HCT116 (cell line): ENCODE measurements around the gene SNX20. TPM values are rescaled to one million over a fixed set of nuclear protein-coding genes. Genes with fewer than 3 reads are reported as not detected.

ENCODE experiments used
- ATAC-seq: fragments of 200-7000 bp; cut with Tn5 transposase; 2 replicates; pipeline ENCODE4 v1.9.1; 2020; ENCODE audit warnings: mild to moderate bottlenecking, moderate library complexity
- BruUV-seq: library from RNA; stranded (reverse); fragments of 400-500 nt; replicated peaks from 2 replicates; lab custom pipeline; 2021; lab: Mats Ljungman, UMichigan
- CTCF ChIA-PET: fragments of 300-600 bp; sonication (Branson Sonifier 250); formaldehyde crosslinking; loops from one replicate; lab custom pipeline; 2021; ENCODE audit warnings: antibody characterized with exemption; lab: Charles Lee
- POLR2A ChIA-PET: fragments of 300-600, 350-600 bp; sonication (Branson Sonifier 250); formaldehyde crosslinking; loops from one replicate; lab custom pipeline; 2021; ENCODE audit warnings: antibody characterized with exemption; lab: Charles Lee
- RAD21 ChIA-PET, 2 experiments: fragments of 300-600 bp; sonication (Branson Sonifier 250); formaldehyde crosslinking; loops; one replicate each; lab custom pipeline; 2023; ENCODE audit warnings: low total read pairs in 2 of 2; ENCODE audit not compliant: uncharacterized antibody in 2 of 2, unreplicated experiment in 2 of 2, low non-redundant PET in 1 of 2; lab: Charles Lee
- DNase-seq: peaks from one replicate; pipeline ENCODE4 v3.0.0-alpha.2; 2010; ENCODE audit warnings: low read depth, low spot score
- H2AFZ ChIP-seq: fragments of 200-600 bp; shearing (Covaris generic), sonication (generic); 2 replicates; pipeline ENCODE4 v1.6.1; 2017; ENCODE audit warnings: low read depth, mixed run types, mixed read lengths, antibody characterized with exemption, low read length; ENCODE audit not compliant: poor library complexity, severe bottlenecking
- H3K27ac ChIP-seq: 2 replicates; pipeline ENCODE4 v1.5.1; 2012; ENCODE audit warnings: low read depth, low read length
- H3K27me3 ChIP-seq: fragments of 200-600 bp; sonication (generic); 2 replicates; pipeline ENCODE4 v1.6.1; 2016; ENCODE audit warnings: mixed run types, low read length, mixed read lengths; ENCODE audit not compliant: insufficient read depth
- H3K36me3 ChIP-seq, 2 experiments: fragments of 200-500 bp in 1 of 2; fragments of 200-600 bp in 1 of 2; sonication (Bioruptor generic) in 1 of 2; sonication (generic) in 1 of 2; 2 replicates each; pipeline versions ENCODE4 v1.5.1 to v1.6.1; 2014 to 2016; ENCODE audit warnings: low read length in 2 of 2, inconsistent platforms in 1 of 2, mixed read lengths in 1 of 2, mixed run types in 1 of 2; ENCODE audit not compliant: insufficient read depth in 2 of 2, control insufficient read depth in 1 of 2
- H3K4me1 ChIP-seq, 2 experiments: fragments of 200-600 bp in 1 of 2; sonication (generic) in 1 of 2; 2 replicates each; pipeline versions ENCODE4 v1.5.1 to v1.6.1; 2012 to 2017; ENCODE audit warnings: low read length in 2 of 2, inconsistent platforms in 1 of 2, mild to moderate bottlenecking in 1 of 2, mixed read lengths in 1 of 2, mixed run types in 1 of 2, moderate library complexity in 1 of 2; ENCODE audit not compliant: insufficient read depth in 2 of 2, control insufficient read depth in 1 of 2
- H3K4me2 ChIP-seq: fragments of 200-600 bp; sonication (generic); 2 replicates; pipeline ENCODE4 v1.6.1; 2017; ENCODE audit warnings: mixed run types, low read length, mixed read lengths
- H3K4me3 ChIP-seq, 2 experiments: fragments of 200-600 bp in 1 of 2; sonication (generic) in 1 of 2; replicated peaks in 1 of 2; 2 replicates each; pipeline ENCODE4 v1.5.1; 2011 to 2016; ENCODE audit warnings: low read length in 2 of 2, control low read depth in 1 of 2, low read depth in 1 of 2, mild to moderate bottlenecking in 1 of 2, mixed read lengths in 1 of 2, mixed run types in 1 of 2
- H3K79me2 ChIP-seq: fragments of 200-600 bp; sonication (generic); 2 replicates; pipeline ENCODE4 v1.6.1; 2017; ENCODE audit warnings: mild to moderate bottlenecking, mixed run types, low read length, moderate library complexity, mixed read lengths; ENCODE audit not compliant: insufficient read depth
- H3K9ac ChIP-seq: fragments of 200-600 bp; sonication (generic); 2 replicates; pipeline ENCODE4 v1.6.1; 2016; ENCODE audit warnings: low read length, mixed read lengths
- H3K9me2 ChIP-seq: fragments of 200-600 bp; sonication (generic), shearing (Covaris generic); 2 replicates; pipeline ENCODE4 v1.6.1; 2017; ENCODE audit warnings: mixed run types, mild to moderate bottlenecking, moderate library complexity; ENCODE audit not compliant: insufficient read depth
- H3K9me3 ChIP-seq, 2 experiments: fragments of 200-500 bp in 1 of 2; fragments of 200-600 bp in 1 of 2; sonication (Bioruptor generic) in 1 of 2; sonication (generic) in 1 of 2; 2 replicates each; pipeline ENCODE4 v1.6.1; 2014 to 2017; ENCODE audit warnings: low read length in 2 of 2, mixed read lengths in 2 of 2, inconsistent platforms in 1 of 2, low read depth in 1 of 2, mild to moderate bottlenecking in 1 of 2, mixed run types in 1 of 2, moderate library complexity in 1 of 2; ENCODE audit not compliant: control insufficient read depth in 1 of 2, insufficient read depth in 1 of 2
- H4K20me1 ChIP-seq: fragments of 200-600 bp; sonication (generic), shearing (Covaris generic); 2 replicates; pipeline ENCODE4 v1.6.1; 2017; ENCODE audit warnings: mixed run types, mild to moderate bottlenecking, moderate library complexity; ENCODE audit not compliant: insufficient read depth
- ATF3 ChIP-seq: IDR thresholded peaks from 2 replicates; pipeline ENCODE4 v1.6.1; 2012
- CEBPB ChIP-seq: IDR thresholded peaks from 2 replicates; pipeline ENCODE4 v1.6.1; 2012; ENCODE audit warnings: low read depth
- EGR1 ChIP-seq: IDR thresholded peaks from 2 replicates; pipeline ENCODE4 v1.6.1; 2012; ENCODE audit warnings: low read depth
- ELF1 ChIP-seq: IDR thresholded peaks from 2 replicates; pipeline ENCODE4 v1.6.1; 2012; ENCODE audit warnings: low read depth, borderline replicate concordance
- EZH2 ChIP-seq: fragments of 200-600 bp; sonication (generic); IDR thresholded peaks from 2 replicates; pipeline ENCODE4 v1.6.1; 2017; ENCODE audit warnings: antibody characterized with exemption, mixed run types
- EZH2phosphoT487 ChIP-seq: fragments of 200-600 bp; IDR thresholded peaks from 2 replicates; pipeline ENCODE4 v1.6.1; 2018; ENCODE audit warnings: antibody characterized with exemption, borderline replicate concordance
- JUND ChIP-seq: IDR thresholded peaks from 2 replicates; pipeline ENCODE4 v1.6.1; 2012
- POLR2AphosphoS5 ChIP-seq: IDR thresholded peaks from 2 replicates; pipeline ENCODE4 v1.6.1; 2011; ENCODE audit warnings: mild to moderate bottlenecking, low read depth, low read length, moderate library complexity
- RAD21 ChIP-seq: IDR thresholded peaks from 2 replicates; pipeline ENCODE4 v1.6.1; 2012; ENCODE audit warnings: low read depth, mild to moderate bottlenecking
- REST ChIP-seq: IDR thresholded peaks from 2 replicates; pipeline ENCODE4 v1.6.1; 2012; ENCODE audit warnings: low read depth
- SP1 ChIP-seq: IDR thresholded peaks from 2 replicates; pipeline ENCODE4 v1.6.1; 2012; ENCODE audit warnings: low read depth
- TCF7L2 ChIP-seq: IDR thresholded peaks from 2 replicates; pipeline ENCODE4 v1.7.0; 2011; ENCODE audit warnings: borderline replicate concordance, inconsistent platforms; ENCODE audit not compliant: insufficient read depth, insufficient read length; ENCODE audit errors: extremely low read depth
- YY1 ChIP-seq: IDR thresholded peaks from 2 replicates; pipeline ENCODE4 v1.6.1; 2011; ENCODE audit warnings: low read length, low read depth, moderate library complexity, mild to moderate bottlenecking; ENCODE audit not compliant: insufficient replicate concordance; ENCODE audit errors: extremely low read depth
- ZNF274 ChIP-seq: fragments of 200-500 bp; sonication (Bioruptor generic); IDR thresholded peaks from 2 replicates; pipeline ENCODE4 v1.6.1; 2014; ENCODE audit warnings: mild to moderate bottlenecking, low read depth, low read length, inconsistent platforms
- intact Hi-C: fragments of 100-400 bp; cut with micrococcal nuclease; formaldehyde crosslinking; loops from 2 replicates; pipeline ENCODE4 v1.10.0; 2022
- total RNA-seq: library from RNA; stranded (reverse); gene quantifications from one replicate; pipeline ENCODE4 v1.2.1, GENCODE V29; 2021; ENCODE audit not compliant: unreplicated experiment
- TF ChIP-seq, protein P1 (sequence below): IDR thresholded peaks from 2 replicates; pipeline ENCODE4 v1.6.1; 2012

SNX20 gene
- total RNA-seq, 1 experiment from 2014 or later: 0.07 TPM

GRCh38 chr16:50680556-50680893 is 587 bp downstream of the SNX20 start:
- H3K36me3 ChIP-seq: no peaks in the 10 kb centered on the region
- no peak overlapping the region for H3K4me3 ChIP-seq
- no peak for TF ChIP-seq EGR1
- no peak for TF ChIP-seq JUND
- no peak for TF ChIP-seq EZH2
- no peak for TF ChIP-seq ELF1
- TF ChIP-seq ZNF274: no peak
- no peaks in the 10 kb centered on the region for H3K79me2 ChIP-seq
- H3K27me3 ChIP-seq: no peaks in the 10 kb centered on the region
- no peak overlapping the region for H2AFZ ChIP-seq
- H4K20me1 ChIP-seq: no peaks in the 10 kb centered on the region
- ATAC-seq (no peak), DNase-seq (no peak)
- POLR2A ChIA-PET: no interaction called here
- H3K9me2 ChIP-seq: no peaks in the 10 kb centered on the region
- H3K9ac ChIP-seq: no peak overlapping the region
- no peak overlapping the region for H3K27ac ChIP-seq
- RAD21 ChIA-PET: no interaction called here
- no peak overlapping the region for H3K4me2 ChIP-seq
- intact Hi-C loops: no loop called here
- no peaks in the 10 kb centered on the region for H3K9me3 ChIP-seq
- H3K4me1 ChIP-seq: no peaks in the 10 kb centered on the region
- CTCF ChIA-PET: interaction anchor here (1.2 kb wide), 1 partner anchor 15 kb away, joined by 4 read pairs; no protein-coding TSS in a partner anchor
- no TSS peak for BruUV-seq

DNA sequence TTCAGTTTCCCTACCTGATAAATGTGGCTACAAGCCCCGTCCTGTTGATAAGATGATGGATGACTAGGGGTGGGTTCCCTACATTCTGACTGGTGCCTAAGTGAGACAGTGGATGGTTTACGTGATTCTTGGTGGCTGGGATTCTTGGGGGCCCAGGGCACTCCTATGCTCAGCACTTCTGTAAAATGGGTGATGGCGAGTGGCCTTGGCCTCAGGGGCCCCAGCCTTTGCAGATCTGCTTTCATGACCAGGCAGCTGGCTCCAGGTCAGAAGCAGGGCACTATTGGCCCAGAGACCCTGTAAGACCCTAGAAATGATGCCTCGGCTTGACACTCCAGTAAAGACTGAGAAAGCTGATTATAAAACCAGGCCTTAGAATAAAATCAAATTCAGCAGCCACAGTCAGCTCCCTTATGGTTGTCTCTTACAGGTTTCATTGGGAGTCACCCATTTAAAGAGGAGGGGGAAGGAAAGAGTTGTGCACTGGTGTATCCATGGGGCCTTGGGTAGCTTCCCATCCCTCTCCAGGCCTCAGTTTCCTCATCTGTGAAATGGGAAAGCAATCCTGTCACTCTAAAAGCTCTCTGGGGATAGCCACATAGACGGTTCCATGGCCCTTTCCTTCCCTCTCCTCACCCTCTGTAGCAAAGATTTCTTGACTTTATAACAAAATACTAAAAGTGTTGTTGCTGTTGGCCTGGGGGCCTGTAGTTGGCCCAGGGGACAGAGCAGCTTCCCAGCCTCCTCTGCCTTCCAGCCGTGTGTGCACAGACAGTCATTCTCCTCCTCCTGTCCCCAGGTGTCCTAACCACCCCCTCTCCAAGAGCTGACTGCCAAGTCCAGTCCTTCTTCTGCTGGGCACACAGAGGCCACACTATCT is 1.2 kb downstream of the SNX20 start:
- no TSS peak for BruUV-seq
- DNase-seq: no peak
- Histone ChIP-seq H3K27ac (no peak overlapping the region), H3K4me3 (no peak overlapping the region), H3K9ac (no peak overlapping the region), H3K9me3 (no peaks in the 10 kb centered on the region), H3K9me2 (no peaks in the 10 kb centered on the region), H4K20me1 (no peaks in the 10 kb centered on the region), H3K4me2 (no peak overlapping the region), H3K36me3 (no peaks in the 10 kb centered on the region), H3K79me2 (no peaks in the 10 kb centered on the region), H3K27me3 (no peaks in the 10 kb centered on the region), H3K4me1 (no peaks in the 10 kb centered on the region), H2AFZ (no peak overlapping the region)
- RAD21 ChIA-PET: no interaction called here
- CTCF ChIA-PET: interaction anchor here (1.2 kb wide), 1 partner anchor 15 kb away, joined by 4 read pairs; no protein-coding TSS in a partner anchor
- POLR2A ChIA-PET: no interaction called here
- intact Hi-C loops: loop anchor here (10.0 kb wide), 2 partner anchors 545 to 1305 kb away; no protein-coding TSS in a partner anchor
- ATAC-seq: no peak
- no peak for TF ChIP-seq POLR2AphosphoS5
- TF ChIP-seq EZH2: no peak
- no peak for TF ChIP-seq EZH2phosphoT487
- no peak for TF ChIP-seq SP1
- TF ChIP-seq YY1: no peak
- TF ChIP-seq ATF3: no peak
- no peak for TF ChIP-seq TCF7L2
- no peak for TF ChIP-seq CEBPB
- no peak for TF ChIP-seq RAD21
- no peak for TF ChIP-seq JUND
- TF ChIP-seq, protein P1, sequence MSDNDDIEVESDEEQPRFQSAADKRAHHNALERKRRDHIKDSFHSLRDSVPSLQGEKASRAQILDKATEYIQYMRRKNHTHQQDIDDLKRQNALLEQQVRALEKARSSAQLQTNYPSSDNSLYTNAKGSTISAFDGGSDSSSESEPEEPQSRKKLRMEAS: no peak
- TF ChIP-seq REST: no peak
